ENCODE results near the gene OVCH2.

DNA sequence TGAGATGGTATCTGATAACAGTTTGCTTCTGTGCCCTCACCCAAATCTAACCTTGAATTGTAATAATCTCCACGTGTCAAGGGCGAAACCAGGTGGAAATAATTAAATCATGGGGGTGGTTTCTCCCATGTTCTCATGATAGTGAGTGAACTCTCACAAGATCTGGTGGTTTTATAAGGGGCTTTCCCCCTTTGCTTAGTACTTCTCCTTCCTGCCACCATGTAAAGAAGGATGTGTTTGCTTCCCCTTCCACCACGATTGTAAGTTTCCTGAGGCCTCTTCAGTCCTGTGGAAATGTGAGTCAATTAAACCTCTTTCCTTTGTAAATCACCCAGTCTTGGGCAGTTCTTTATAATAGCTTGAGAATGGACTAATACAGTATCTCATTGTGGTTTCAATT, 8.5 kb upstream of the OVCH2 start:
- TF ChIP-seq, protein P1, sequence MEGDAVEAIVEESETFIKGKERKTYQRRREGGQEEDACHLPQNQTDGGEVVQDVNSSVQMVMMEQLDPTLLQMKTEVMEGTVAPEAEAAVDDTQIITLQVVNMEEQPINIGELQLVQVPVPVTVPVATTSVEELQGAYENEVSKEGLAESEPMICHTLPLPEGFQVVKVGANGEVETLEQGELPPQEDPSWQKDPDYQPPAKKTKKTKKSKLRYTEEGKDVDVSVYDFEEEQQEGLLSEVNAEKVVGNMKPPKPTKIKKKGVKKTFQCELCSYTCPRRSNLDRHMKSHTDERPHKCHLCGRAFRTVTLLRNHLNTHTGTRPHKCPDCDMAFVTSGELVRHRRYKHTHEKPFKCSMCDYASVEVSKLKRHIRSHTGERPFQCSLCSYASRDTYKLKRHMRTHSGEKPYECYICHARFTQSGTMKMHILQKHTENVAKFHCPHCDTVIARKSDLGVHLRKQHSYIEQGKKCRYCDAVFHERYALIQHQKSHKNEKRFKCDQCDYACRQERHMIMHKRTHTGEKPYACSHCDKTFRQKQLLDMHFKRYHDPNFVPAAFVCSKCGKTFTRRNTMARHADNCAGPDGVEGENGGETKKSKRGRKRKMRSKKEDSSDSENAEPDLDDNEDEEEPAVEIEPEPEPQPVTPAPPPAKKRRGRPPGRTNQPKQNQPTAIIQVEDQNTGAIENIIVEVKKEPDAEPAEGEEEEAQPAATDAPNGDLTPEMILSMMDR (IDR thresholded peaks at IDR 0.05), result no peak
- no peak for TF ChIP-seq EP300 (IDR thresholded peaks at IDR 0.05)

All from esophagus muscularis mucosa (tissue), 3 donors.